Measurements from ENCODE around the gene MNDA.

DNA sequence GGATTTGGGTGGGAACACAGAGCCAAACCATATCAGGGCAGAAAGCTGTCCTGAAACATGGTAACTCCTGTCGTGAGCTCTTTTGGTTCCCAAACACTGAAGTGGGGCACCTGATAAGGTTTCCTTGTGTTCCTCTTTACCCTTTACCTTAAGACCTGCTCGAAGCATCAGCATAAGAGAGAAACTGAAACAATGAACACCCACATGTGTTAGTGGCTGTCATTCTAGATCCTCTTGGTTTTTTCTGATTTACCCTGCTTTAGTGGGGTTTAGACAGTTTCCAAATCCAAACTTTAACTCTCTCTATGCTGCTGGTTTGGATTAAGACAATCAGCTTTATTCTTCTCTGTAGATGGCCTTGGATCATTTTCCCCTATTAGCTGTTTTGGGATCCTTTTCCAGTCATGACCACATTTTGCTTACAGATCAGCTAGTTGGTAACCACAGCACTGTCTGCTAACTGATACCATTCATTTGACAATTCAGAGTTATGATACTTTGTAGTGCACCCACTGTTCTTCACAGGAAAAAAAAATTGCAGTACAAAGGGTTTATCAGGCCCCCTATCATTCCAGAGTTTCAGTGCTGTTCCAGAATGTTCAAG is 975 bp upstream of the MNDA start:
- TF ChIP-seq CTCF (IDR thresholded peaks at IDR 0.05) (no peak), EZH2 (IDR thresholded peaks at IDR 0.05; ENCODE audit: borderline replicate concordance, insufficient read depth, low read depth, low read length, poor library complexity, severe bottlenecking) (no peak)

All from B cell (primary cell).